K562 (cell line): Measurements from ENCODE around the gene ZNF620. TPM values are rescaled to one million over a fixed set of nuclear protein-coding genes. Genes with fewer than 3 reads are reported as not detected.

Source experiments
- DLX4 ChIP-seq: fragments of 250-450 bp; sonication (Bioruptor Pico); IDR thresholded peaks from 2 replicates; pipeline ENCODE4 v1.6.1; 2021; ENCODE audit warnings: mild to moderate bottlenecking
- E2F1 ChIP-seq: sonication (generic); formaldehyde crosslinking; IDR thresholded peaks from 2 replicates; pipeline ENCODE4 v1.8.1; 2023; ENCODE audit warnings: mild to moderate bottlenecking, missing genetic modification reagents, moderate library complexity
- E2F4 ChIP-seq: sonication (generic); formaldehyde crosslinking; IDR thresholded peaks from 2 replicates; pipeline ENCODE4 v1.8.0; 2022; ENCODE audit warnings: mild to moderate bottlenecking, low read depth, missing genetic modification reagents
- KLF16 ChIP-seq: IDR thresholded peaks from 2 replicates; pipeline ENCODE4 v1.6.1; 2016; ENCODE audit warnings: antibody characterized with exemption
- NBN ChIP-seq: fragments of 450-650 bp; IDR thresholded peaks from 2 replicates; pipeline ENCODE4 v1.6.1; 2016; ENCODE audit warnings: low read depth, mild to moderate bottlenecking
- PHTF2 ChIP-seq: fragments of 250-450 bp; sonication (Bioruptor Pico); IDR thresholded peaks from 2 replicates; pipeline ENCODE4 v1.5.0; 2021; ENCODE audit warnings: mild to moderate bottlenecking
- RBM25 ChIP-seq: fragments of 200-400 bp; formaldehyde crosslinking; IDR thresholded peaks from 2 replicates; pipeline ENCODE4 v1.6.1; 2018; ENCODE audit warnings: low read length, low read depth, moderate library complexity; ENCODE audit not compliant: severe bottlenecking
- RBM34 ChIP-seq: fragments of 200-400 bp; formaldehyde crosslinking; IDR thresholded peaks from 2 replicates; pipeline ENCODE4 v1.6.1; 2018; ENCODE audit warnings: low read length, borderline replicate concordance; ENCODE audit not compliant: insufficient read depth
- SAFB2 ChIP-seq: fragments of 200-400 bp; formaldehyde crosslinking; IDR thresholded peaks from 2 replicates; pipeline ENCODE4 v1.6.1; 2018; ENCODE audit warnings: borderline replicate concordance, low read length, low read depth, moderate library complexity; ENCODE audit not compliant: severe bottlenecking
- SOX6 ChIP-seq: fragments of 450-650 bp; IDR thresholded peaks from 2 replicates; pipeline ENCODE4 v1.6.1; 2014; ENCODE audit warnings: mild to moderate bottlenecking
- U2AF1 ChIP-seq: fragments of 200-400 bp; formaldehyde crosslinking; optimal IDR thresholded peaks from 2 replicates; pipeline ENCODE3; 2017; ENCODE audit warnings: mild to moderate bottlenecking, low read depth, low read length, moderate library complexity
- ZBTB12 ChIP-seq: fragments of 250-450 bp; sonication (Bioruptor Pico); IDR thresholded peaks from 2 replicates; pipeline ENCODE4 v1.4.0; 2020
- ZBTB2 ChIP-seq: fragments of 450-650 bp; IDR thresholded peaks from 2 replicates; pipeline ENCODE4 v1.6.1; 2016; ENCODE audit warnings: antibody characterized with exemption
- ZNF23 ChIP-seq: fragments of 250-450 bp; sonication (Bioruptor Pico); IDR thresholded peaks from 2 replicates; pipeline ENCODE4 v1.4.0; 2020; ENCODE audit warnings: mild to moderate bottlenecking
- ZNF395 ChIP-seq: fragments of 200-800 bp; sonication (Bioruptor generic); IDR thresholded peaks from 2 replicates; pipeline ENCODE4 v1.6.1; 2017; ENCODE audit warnings: missing genetic modification characterization, missing compliant biosample characterization
- ZNF830 ChIP-seq: fragments of 250-450 bp; sonication (Bioruptor Pico); IDR thresholded peaks from 2 replicates; pipeline ENCODE4 v1.5.0; 2021; ENCODE audit warnings: mild to moderate bottlenecking
- polyA plus RNA-seq, 8 experiments: library from polyadenylated mRNA; depleted of rRNA in 4 of 8; stranded (reverse) in 5 of 8; unstranded in 3 of 8; fragments of >200 nt; fragmentation: Nextera tagmentation in 2 of 8; fragmentation: Illumina TruSeq in 1 of 8; extraction: Ambion mirVana in 2 of 8; extraction: Trizol in 1 of 8; gene quantifications; 2 replicates each; pipeline versions ENCODE4 v1.2.1 to v1.2.3, GENCODE V29; 2011 to 2014; ENCODE audit warnings: inconsistent platforms in 1 of 8, missing spikeins in 1 of 8
- total RNA-seq, 7 experiments: library from RNA; depleted of rRNA in 6 of 7; stranded (reverse); fragments of >200 nt in 6 of 7; fragmentation: Illumina TruSeq in 2 of 7; extraction: Trizol in 2 of 7; gene quantifications; 2 replicates each; pipeline versions ENCODE4 v1.2.1 to v1.2.3, GENCODE V29; 2011 to 2021; ENCODE audit warnings: low replicate concordance in 1 of 7

ZNF620 gene
- total and polyA plus RNA-seq, 9 of the 15 experiments (the other 6 are each of a cell fraction or from before 2014, with no cell fraction given), result 1.2 to 5.5 (median 3.3) TPM

GRCh38 chr3:40456940-40457823, 48.7 kb upstream of the ZNF620 start, which contains the start of gene RPL14 (continued):
- TF ChIP-seq E2F1 (CRISPR knock-in tag), result no peak; the same call in 1 of the 2 replicates
- no peak for TF ChIP-seq SAFB2
- TF ChIP-seq ZBTB12 (CRISPR knock-in tag), result 0 out of 2 replicates have a peak, but pooled peaks have one; percentile 14
- no peak; the same call in 1 of the 2 replicates for TF ChIP-seq PHTF2 (CRISPR knock-in tag)
- TF ChIP-seq KLF16, result no peak
- TF ChIP-seq DLX4 (CRISPR knock-in tag), result no peak
- TF ChIP-seq RBM25, result peak; percentile 28
- TF ChIP-seq ZNF23, result no peak
- TF ChIP-seq ZNF830 (CRISPR knock-in tag), result 0 out of 2 replicates have a peak, but pooled peaks have one; percentile 22
- TF ChIP-seq RBM34, result no peak
- peak; percentile 95 for TF ChIP-seq U2AF1
- peak; percentile 74; the same call in 1 of the 2 replicates for TF ChIP-seq E2F4
- TF ChIP-seq NBN, result peak; percentile 66; the same call in 1 of the 2 replicates
- peak; percentile 100 for TF ChIP-seq ZBTB2
- peak; percentile 20; the same call in 1 of the 2 replicates for TF ChIP-seq ZNF395 (CRISPR knock-in tag)
- TF ChIP-seq SOX6, result no peak; the same call in 1 of the 2 replicates
